H9 (cell line): ENCODE results near the gene INPP5A. TPM values are rescaled to one million over a fixed set of nuclear protein-coding genes. Genes with fewer than 3 reads are reported as not detected.
A peak's percentile ranks its signal among the peaks of the same experiment; 100 is the strongest.

Source experiments
- DNase-seq: peaks from one replicate; pipeline ENCODE4 v3.0.0-alpha.2; 2017
- H2AFZ ChIP-seq: one replicate; pipeline ENCODE4 v1.6.1; 2013; ENCODE audit warnings: mild to moderate bottlenecking, low read length, control low read depth, moderate library complexity
- H2AK5ac ChIP-seq: 2 replicates; pipeline ENCODE4 v1.6.1; 2013; ENCODE audit warnings: low read length, control low read depth, mixed read lengths; ENCODE audit not compliant: insufficient read length
- H2BK120ac ChIP-seq: one replicate; pipeline ENCODE4 v1.6.1; 2013; ENCODE audit warnings: low read depth, mild to moderate bottlenecking, low read length, control low read depth, inconsistent platforms; ENCODE audit not compliant: poor library complexity, severe bottlenecking
- H2BK12ac ChIP-seq: 2 replicates; pipeline ENCODE4 v1.6.1; 2013; ENCODE audit warnings: low read length, control low read depth, mixed read lengths, low read depth; ENCODE audit not compliant: insufficient read length
- H2BK15ac ChIP-seq: 2 replicates; pipeline ENCODE4 v1.6.1; 2013; ENCODE audit warnings: low read depth, low read length, control low read depth
- H2BK20ac ChIP-seq: one replicate; pipeline ENCODE4 v1.6.1; 2013; ENCODE audit warnings: low read depth, mild to moderate bottlenecking, low read length, control low read depth, inconsistent platforms; ENCODE audit not compliant: poor library complexity, severe bottlenecking
- H2BK5ac ChIP-seq: 2 replicates; pipeline ENCODE4 v1.6.1; 2013; ENCODE audit warnings: low read length, control low read depth, mixed read lengths; ENCODE audit not compliant: insufficient read length
- H3K14ac ChIP-seq: 2 replicates; pipeline ENCODE4 v1.6.1; 2013; ENCODE audit warnings: low read length, control low read depth; ENCODE audit not compliant: insufficient read depth
- H3K18ac ChIP-seq: 2 replicates; pipeline ENCODE4 v1.6.1; 2013; ENCODE audit warnings: low read depth, mild to moderate bottlenecking, mixed read lengths, low read length, control low read depth; ENCODE audit not compliant: insufficient read length
- H3K23ac ChIP-seq: 2 replicates; pipeline ENCODE4 v1.6.1; 2013; ENCODE audit warnings: low read length, control low read depth, mixed read lengths, low read depth; ENCODE audit not compliant: insufficient read length
- H3K23me2 ChIP-seq: 2 replicates; pipeline ENCODE4 v1.6.1; 2013; ENCODE audit warnings: low read depth, mild to moderate bottlenecking, mixed read lengths, low read length, control low read depth; ENCODE audit not compliant: insufficient read length, poor library complexity, severe bottlenecking
- H3K27ac ChIP-seq: 2 replicates; pipeline ENCODE4 v1.5.1; 2013; ENCODE audit warnings: low read length, control low read depth, mixed read lengths, low read depth; ENCODE audit not compliant: insufficient read length
- H3K27me3 ChIP-seq: 2 replicates; pipeline ENCODE4 v1.6.1; 2013; ENCODE audit warnings: low read length, control low read depth, inconsistent platforms; ENCODE audit not compliant: insufficient read depth
- H3K4ac ChIP-seq: 2 replicates; pipeline ENCODE4 v1.6.1; 2013; ENCODE audit warnings: low read depth, mild to moderate bottlenecking, control low read depth, inconsistent platforms, low read length, moderate library complexity
- H3K4me1 ChIP-seq: 2 replicates; pipeline ENCODE4 v1.6.1; 2013; ENCODE audit warnings: low read length, control low read depth, inconsistent platforms; ENCODE audit not compliant: insufficient read depth
- H3K4me2 ChIP-seq: 2 replicates; pipeline ENCODE4 v1.6.1; 2013; ENCODE audit warnings: low read length, control low read depth, mixed read lengths; ENCODE audit not compliant: insufficient read length, insufficient read depth
- H3K56ac ChIP-seq: 2 replicates; pipeline ENCODE4 v1.6.1; 2013; ENCODE audit warnings: low read depth, mild to moderate bottlenecking, mixed read lengths, low read length, control low read depth; ENCODE audit not compliant: insufficient read length
- H3K79me1 ChIP-seq: 2 replicates; pipeline ENCODE4 v1.6.1; 2013; ENCODE audit warnings: low read depth, mild to moderate bottlenecking, moderate library complexity, low read length, control low read depth, inconsistent platforms; ENCODE audit not compliant: insufficient read depth, poor library complexity, severe bottlenecking
- H3K79me2 ChIP-seq: 2 replicates; pipeline ENCODE4 v1.6.1; 2013; ENCODE audit warnings: low read length, control low read depth, inconsistent platforms; ENCODE audit not compliant: insufficient read depth
- H3K9ac ChIP-seq: 2 replicates; pipeline ENCODE4 v1.6.1; 2013; ENCODE audit warnings: low read length, control low read depth, mixed read lengths; ENCODE audit not compliant: insufficient read length; ENCODE audit errors: extremely low read depth
- H3K9me3 ChIP-seq: one replicate; pipeline ENCODE4 v1.6.1; 2013; ENCODE audit warnings: low read depth, low read length, inconsistent platforms; ENCODE audit not compliant: control insufficient read depth
- H3T11ph ChIP-seq: one replicate; pipeline ENCODE4 v1.6.1; 2013; ENCODE audit warnings: mild to moderate bottlenecking, low read length, control low read depth, inconsistent platforms
- H4K20me1 ChIP-seq: one replicate; pipeline ENCODE4 v1.6.1; 2013; ENCODE audit not compliant: control insufficient read depth, insufficient read length, insufficient read depth
- H4K5ac ChIP-seq: 2 replicates; pipeline ENCODE4 v1.6.1; 2013; ENCODE audit warnings: low read depth, mild to moderate bottlenecking, mixed read lengths, low read length, control low read depth; ENCODE audit not compliant: insufficient read length
- H4K8ac ChIP-seq: replicated peaks from 2 replicates; pipeline ENCODE4 v1.6.1; 2013; ENCODE audit warnings: low read length, control low read depth, mixed read lengths, low read depth; ENCODE audit not compliant: insufficient read length
- H4K91ac ChIP-seq: 2 replicates; pipeline ENCODE4 v1.6.1; 2013; ENCODE audit warnings: low read depth, mild to moderate bottlenecking, moderate library complexity, mixed read lengths, low read length, control low read depth; ENCODE audit not compliant: insufficient read length
- H3K27ac Mint-ChIP-seq, 3 experiments: 2 replicates in 2 of 3; 3 replicates in 1 of 3; pipeline ENCODE4 v1.8.0; 2020 to 2021; ENCODE audit warnings: mixed read lengths in 3 of 3, mild to moderate bottlenecking in 1 of 3, moderate library complexity in 1 of 3
- H3K27me3 Mint-ChIP-seq: 2 replicates; pipeline ENCODE4 v1.8.0; 2021; ENCODE audit warnings: low read depth, mild to moderate bottlenecking, moderate library complexity, mixed read lengths
- H3K36me3 Mint-ChIP-seq, 3 experiments: 2 replicates in 2 of 3; 3 replicates in 1 of 3; pipeline ENCODE4 v1.8.0; 2020 to 2021; ENCODE audit warnings: low read depth in 3 of 3, mixed read lengths in 3 of 3; ENCODE audit not compliant: insufficient read depth in 1 of 3
- H3K4me1 Mint-ChIP-seq, 2 experiments: 2 replicates each; pipeline ENCODE4 v1.8.0; 2020; ENCODE audit warnings: mixed read lengths in 2 of 2
- H3K4me3 Mint-ChIP-seq, 2 experiments: 2 replicates in 1 of 2; 3 replicates in 1 of 2; pipeline ENCODE4 v1.8.0; 2020 to 2021; ENCODE audit warnings: mild to moderate bottlenecking in 2 of 2, mixed read lengths in 2 of 2, moderate library complexity in 1 of 2
- H3K9me3 Mint-ChIP-seq, 2 experiments: 2 replicates in 1 of 2; 3 replicates in 1 of 2; pipeline ENCODE4 v1.8.0; 2020; ENCODE audit warnings: mild to moderate bottlenecking in 2 of 2, mixed read lengths in 2 of 2, moderate library complexity in 1 of 2
- WGBS: extraction: QIAGEN DNeasy Blood & Tissue Kit; methylation state at CpG from one replicate; pipeline ENCODE4 v1.1.7; 2013; ENCODE audit warnings: missing lambda C conversion rate, low lambda C conversion rate, mixed read lengths; ENCODE audit not compliant: insufficient read length; ENCODE audit errors: extremely low coverage; 5-methylcytosine and 5-hydroxymethylcytosine counted together
- total RNA-seq: library from RNA; stranded (reverse); gene quantifications from 2 replicates; pipeline ENCODE4 v1.2.1, GENCODE V29; 2021
- TF ChIP-seq, protein P1 (sequence below): fragments of 200-600 bp; sonication (generic); conservative IDR thresholded peaks from 3 replicates; pipeline ENCODE4 v1.8.0; 2021; ENCODE audit warnings: antibody characterized with exemption, mild to moderate bottlenecking

Gene INPP5A
- total RNA-seq, 1 experiment from 2014 or later, result 17.7 TPM

DNA sequence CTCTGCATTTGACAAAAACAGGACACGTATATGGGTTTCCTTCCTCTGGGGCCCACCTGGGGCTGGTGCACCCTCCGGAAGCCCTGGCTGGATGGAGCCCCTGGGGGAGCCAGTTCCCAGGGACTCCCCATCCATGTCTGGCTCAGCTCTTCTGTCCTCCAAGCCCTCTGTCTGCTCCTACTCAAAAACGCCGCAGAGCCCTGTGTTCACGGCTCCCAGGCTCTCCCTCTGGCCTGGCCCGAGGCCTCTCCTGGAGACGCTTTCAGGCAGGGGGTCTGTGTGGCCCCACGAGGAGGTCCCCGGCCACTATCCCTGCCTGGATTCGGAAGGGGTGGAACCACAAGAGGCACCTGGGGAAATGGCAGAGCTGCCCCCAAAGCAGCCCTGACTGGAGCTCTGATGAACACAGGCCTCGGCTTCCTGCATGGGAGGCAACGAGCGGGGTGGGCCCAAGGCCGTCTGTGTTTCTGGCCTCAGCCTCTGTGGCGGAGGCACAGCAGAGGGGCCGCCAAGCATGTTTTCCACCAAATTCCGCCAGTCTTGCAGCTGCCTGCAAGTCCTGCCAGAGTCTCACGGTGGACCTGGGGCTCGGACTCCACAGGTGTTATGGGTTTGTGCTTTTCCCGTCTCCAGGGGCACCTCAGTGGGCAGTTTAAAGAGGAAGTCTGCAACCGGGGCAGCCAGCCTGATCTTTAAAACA, 22.6 kb upstream of the INPP5A start:
- no peak overlapping the region for H3K4me3 Mint-ChIP-seq
- no peak overlapping the region for H3K9ac ChIP-seq
- H3K36me3 Mint-ChIP-seq, result no peaks in the 10 kb centered on the region
- no peaks in the 10 kb centered on the region; a peak in 2 of 5 replicates for H3K9me3 Mint-ChIP-seq
- no peak overlapping the region for H3K18ac ChIP-seq
- H3K79me2 ChIP-seq, result no peaks in the 10 kb centered on the region
- H3K23ac ChIP-seq, result no peak overlapping the region
- peaks cover 30 to 33% of the 10 kb centered on the region in 2 experiments for H3K4me1 Mint-ChIP-seq
- no peaks in the 10 kb centered on the region; the same call in 1 of the 2 replicates for H3K27me3 ChIP-seq
- no peak overlapping the region for H2BK20ac ChIP-seq
- H3K9me3 ChIP-seq, result no peaks in the 10 kb centered on the region
- DNase-seq, result peak; percentile 39
- H3K27ac ChIP-seq, result no peak overlapping the region
- no peak overlapping the region for H2BK5ac ChIP-seq
- no peak overlapping the region for H4K8ac ChIP-seq
- no peak overlapping the region for H3K56ac ChIP-seq
- TF ChIP-seq, protein P1, sequence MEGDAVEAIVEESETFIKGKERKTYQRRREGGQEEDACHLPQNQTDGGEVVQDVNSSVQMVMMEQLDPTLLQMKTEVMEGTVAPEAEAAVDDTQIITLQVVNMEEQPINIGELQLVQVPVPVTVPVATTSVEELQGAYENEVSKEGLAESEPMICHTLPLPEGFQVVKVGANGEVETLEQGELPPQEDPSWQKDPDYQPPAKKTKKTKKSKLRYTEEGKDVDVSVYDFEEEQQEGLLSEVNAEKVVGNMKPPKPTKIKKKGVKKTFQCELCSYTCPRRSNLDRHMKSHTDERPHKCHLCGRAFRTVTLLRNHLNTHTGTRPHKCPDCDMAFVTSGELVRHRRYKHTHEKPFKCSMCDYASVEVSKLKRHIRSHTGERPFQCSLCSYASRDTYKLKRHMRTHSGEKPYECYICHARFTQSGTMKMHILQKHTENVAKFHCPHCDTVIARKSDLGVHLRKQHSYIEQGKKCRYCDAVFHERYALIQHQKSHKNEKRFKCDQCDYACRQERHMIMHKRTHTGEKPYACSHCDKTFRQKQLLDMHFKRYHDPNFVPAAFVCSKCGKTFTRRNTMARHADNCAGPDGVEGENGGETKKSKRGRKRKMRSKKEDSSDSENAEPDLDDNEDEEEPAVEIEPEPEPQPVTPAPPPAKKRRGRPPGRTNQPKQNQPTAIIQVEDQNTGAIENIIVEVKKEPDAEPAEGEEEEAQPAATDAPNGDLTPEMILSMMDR, result no peak
- no CpG with 5 or more reads among the region's 21 CpGs for WGBS
- H2BK12ac ChIP-seq, result no peak overlapping the region
- H3K23me2 ChIP-seq, result peaks cover 14% of the 10 kb centered on the region
- 0 out of 2 replicates have a peak overlapping the region, but pooled peaks have one; percentile 27 for H3K14ac ChIP-seq
- H4K5ac ChIP-seq, result no peak overlapping the region
- H3K4me2 ChIP-seq, result no peak overlapping the region
- H3K79me1 ChIP-seq, result no peaks in the 10 kb centered on the region
- H2AK5ac ChIP-seq, result no peak overlapping the region
- peaks cover 4% of the 10 kb centered on the region; the same call in 1 of the 2 replicates for H3K4me1 ChIP-seq
- H4K91ac ChIP-seq, result no peak overlapping the region
- peak overlapping the region in 1 of 3 experiments; percentile 57; a peak in 1 of 7 replicates for H3K27ac Mint-ChIP-seq
- H3K27me3 Mint-ChIP-seq, result peaks cover 34% of the 10 kb centered on the region
- no peaks in the 10 kb centered on the region for H4K20me1 ChIP-seq
- H3T11ph ChIP-seq, result no peak overlapping the region
- H2BK120ac ChIP-seq, result no peak overlapping the region
- no peak overlapping the region for H3K4ac ChIP-seq
- H2AFZ ChIP-seq, result no peak overlapping the region
- no peak overlapping the region for H2BK15ac ChIP-seq
